ENCODE results near the gene KCNT2.

DNA sequence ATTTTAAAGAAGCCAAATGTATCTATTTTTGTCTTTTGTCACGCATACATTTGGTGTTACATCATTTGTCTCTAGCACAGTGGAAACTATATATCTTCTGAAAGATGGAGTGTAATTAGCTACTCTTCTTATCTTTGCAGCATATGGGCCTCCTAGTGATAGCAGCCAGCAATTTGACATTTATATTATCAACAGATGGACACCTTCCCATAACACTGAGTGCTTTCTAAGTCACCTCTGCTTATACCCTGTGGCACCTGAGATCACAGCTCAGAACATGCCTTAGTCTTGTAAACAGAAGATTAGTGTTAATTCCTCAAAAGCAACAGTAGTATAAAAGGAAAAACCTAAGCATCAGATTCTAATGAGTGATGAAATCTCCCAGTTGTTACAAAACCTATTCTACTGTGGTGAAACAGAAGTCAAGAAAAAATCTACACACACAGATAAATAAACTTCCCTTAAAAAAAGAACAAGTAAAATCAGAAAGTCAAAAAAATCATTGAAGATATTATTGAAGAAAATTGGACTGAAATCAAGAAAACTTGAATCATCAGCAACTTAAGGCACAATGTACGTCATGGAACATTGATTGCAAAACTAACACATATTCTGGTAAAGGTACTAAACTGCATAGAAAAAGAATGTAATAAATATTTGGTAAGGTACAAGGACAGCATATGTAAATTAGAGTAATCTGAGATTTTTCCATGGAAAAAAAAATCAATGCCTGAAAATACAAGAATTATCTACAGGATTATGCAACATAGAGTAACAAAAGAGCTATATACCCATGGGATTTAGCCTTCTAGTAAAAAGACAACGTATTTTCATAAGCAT lies 61.7 kb downstream of the KCNT2 start:
- TF ChIP-seq, protein P1, sequence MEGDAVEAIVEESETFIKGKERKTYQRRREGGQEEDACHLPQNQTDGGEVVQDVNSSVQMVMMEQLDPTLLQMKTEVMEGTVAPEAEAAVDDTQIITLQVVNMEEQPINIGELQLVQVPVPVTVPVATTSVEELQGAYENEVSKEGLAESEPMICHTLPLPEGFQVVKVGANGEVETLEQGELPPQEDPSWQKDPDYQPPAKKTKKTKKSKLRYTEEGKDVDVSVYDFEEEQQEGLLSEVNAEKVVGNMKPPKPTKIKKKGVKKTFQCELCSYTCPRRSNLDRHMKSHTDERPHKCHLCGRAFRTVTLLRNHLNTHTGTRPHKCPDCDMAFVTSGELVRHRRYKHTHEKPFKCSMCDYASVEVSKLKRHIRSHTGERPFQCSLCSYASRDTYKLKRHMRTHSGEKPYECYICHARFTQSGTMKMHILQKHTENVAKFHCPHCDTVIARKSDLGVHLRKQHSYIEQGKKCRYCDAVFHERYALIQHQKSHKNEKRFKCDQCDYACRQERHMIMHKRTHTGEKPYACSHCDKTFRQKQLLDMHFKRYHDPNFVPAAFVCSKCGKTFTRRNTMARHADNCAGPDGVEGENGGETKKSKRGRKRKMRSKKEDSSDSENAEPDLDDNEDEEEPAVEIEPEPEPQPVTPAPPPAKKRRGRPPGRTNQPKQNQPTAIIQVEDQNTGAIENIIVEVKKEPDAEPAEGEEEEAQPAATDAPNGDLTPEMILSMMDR (IDR thresholded peaks at IDR 0.05) = no peak
- TF ChIP-seq EP300 (IDR thresholded peaks at IDR 0.05) (no peak), POLR2A (IDR thresholded peaks at IDR 0.05) (no peak)
